NCI-H1436 treated with DMSO at 0.1 percent for 48 hours (cell line): ENCODE data around the gene ZNF554.
"Not testable (repeated sequence)": the region's sequence is repeated elsewhere in the genome, so short reads cannot be mapped to it uniquely, and the experiment has no call there.

ENCODE experiments used
- DNase-seq: peaks from one replicate; lab custom pipeline; 2025; lab: John Stamatoyannopoulos, UW

Gene ZNF554

DNA sequence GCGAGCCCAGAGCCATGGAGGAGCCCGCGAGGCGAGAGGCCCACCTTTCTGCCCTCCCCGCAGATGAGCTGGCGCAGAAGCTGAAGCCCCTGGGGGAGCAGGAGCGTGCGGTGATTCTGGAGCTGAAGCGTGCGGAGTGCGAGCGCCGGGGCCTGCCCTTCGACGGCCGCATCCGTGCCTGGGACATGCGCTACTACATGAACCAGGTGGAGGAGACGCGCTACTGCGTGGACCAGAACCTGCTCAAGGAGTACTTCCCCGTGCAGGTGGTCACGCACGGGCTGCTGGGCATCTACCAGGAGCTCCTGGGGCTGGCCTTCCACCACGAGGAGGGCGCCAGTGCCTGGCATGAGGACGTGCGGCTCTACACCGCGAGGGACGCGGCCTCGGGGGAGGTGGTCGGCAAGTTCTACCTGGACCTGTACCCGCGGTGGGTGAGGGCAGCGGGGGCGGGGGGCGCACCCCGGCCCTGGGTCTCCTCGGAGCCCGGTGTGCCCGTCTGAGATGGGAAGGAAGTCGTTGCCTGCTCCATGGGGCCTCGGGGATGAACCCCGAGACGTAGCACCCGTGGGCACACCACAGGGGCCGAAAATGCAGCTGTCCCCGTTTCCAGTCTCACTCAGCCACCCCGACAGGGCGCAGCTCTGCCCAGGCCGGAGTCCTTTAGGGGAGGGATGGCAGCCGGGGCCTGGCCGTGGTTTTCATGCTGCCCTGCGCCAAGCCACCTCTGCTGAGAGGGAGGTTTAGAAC, 12.1 kb upstream of the ZNF554 start:
- no peak for DNase-seq

DNA sequence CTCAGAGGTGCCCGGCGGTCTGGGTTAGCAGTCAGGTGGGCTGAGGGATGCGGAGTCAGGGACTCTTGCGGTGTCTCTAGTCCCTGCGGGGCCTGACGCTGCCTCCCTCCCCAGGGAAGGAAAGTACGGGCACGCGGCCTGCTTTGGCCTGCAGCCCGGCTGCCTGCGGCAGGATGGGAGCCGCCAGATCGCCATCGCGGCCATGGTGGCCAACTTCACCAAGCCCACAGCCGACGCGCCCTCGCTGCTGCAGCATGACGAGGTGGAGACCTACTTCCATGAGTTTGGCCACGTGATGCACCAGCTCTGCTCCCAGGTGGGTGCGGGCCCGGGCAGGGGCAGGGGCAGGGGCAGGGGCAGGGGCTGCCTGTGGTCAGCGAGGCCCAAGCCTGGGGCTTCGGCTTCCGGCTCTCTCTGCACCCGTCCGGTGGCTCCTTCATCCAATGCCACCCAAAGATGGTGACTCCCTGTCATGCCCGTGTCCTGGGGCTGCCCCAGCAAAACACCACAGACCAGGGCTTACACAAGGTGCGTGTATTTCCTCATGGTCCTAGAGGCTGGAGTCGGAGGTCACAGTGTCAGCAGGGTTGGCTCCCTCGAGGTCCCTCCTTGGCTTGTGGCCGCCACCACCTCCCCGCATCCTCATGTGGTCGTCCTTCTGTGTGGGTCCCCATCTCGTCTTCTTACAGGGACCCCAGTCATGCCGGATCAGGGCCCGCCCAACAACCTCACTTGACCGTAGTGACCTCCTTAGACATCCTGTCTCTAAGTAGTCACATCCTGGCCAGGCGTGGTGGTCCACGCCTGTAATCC, 11.3 kb upstream of the ZNF554 start:
- DNase-seq: no peak

GRCh38 chr19:2809387-2810140, 10.1 kb upstream of the ZNF554 start:
- no peak for DNase-seq

DNA sequence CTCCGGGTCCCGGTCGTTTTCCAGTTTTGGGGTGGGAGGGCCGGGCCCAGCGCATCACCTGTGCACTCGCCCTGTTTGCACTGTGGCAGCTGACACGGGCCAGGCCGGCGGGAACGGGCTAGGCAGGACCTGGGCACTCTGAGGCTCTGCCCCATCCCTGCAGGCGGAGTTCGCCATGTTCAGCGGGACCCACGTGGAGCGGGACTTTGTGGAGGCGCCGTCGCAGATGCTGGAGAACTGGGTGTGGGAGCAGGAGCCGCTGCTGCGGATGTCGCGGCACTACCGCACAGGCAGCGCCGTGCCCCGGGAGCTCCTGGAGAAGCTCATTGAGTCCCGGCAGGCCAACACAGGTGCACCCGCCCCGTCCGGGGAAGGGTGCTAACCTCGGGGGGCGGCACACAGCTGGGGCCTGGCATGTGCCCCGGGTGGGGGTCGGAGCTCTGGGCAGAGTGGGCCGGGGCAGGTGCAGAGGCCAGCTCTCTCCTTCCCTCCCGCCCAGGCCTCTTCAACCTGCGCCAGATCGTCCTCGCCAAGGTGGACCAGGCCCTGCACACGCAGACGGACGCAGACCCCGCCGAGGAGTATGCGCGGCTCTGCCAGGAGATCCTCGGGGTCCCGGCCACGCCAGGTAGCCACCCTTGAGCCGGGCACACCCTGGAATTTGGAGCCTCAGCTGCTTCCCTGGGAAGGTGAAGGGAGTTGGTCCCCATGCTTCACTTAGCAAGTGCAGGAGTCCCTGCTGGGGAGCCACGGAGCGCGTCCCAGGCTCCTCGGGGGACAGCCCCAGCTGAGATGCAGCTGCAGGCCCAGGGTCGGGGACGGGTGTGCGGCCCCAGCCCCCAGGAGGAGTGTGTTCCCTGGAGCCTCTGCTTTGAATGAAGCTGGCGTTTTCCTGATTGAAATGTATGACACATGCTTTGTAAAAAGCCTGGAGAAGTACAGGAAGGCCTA, 9.3 kb upstream of the ZNF554 start:
- no peak for DNase-seq

GRCh38 chr19:2811221-2811722, 8.4 kb upstream of the ZNF554 start:
- no peak for DNase-seq

GRCh38 chr19:2811735-2812413, 7.8 kb upstream of the ZNF554 start:
- DNase-seq: no peak

DNA sequence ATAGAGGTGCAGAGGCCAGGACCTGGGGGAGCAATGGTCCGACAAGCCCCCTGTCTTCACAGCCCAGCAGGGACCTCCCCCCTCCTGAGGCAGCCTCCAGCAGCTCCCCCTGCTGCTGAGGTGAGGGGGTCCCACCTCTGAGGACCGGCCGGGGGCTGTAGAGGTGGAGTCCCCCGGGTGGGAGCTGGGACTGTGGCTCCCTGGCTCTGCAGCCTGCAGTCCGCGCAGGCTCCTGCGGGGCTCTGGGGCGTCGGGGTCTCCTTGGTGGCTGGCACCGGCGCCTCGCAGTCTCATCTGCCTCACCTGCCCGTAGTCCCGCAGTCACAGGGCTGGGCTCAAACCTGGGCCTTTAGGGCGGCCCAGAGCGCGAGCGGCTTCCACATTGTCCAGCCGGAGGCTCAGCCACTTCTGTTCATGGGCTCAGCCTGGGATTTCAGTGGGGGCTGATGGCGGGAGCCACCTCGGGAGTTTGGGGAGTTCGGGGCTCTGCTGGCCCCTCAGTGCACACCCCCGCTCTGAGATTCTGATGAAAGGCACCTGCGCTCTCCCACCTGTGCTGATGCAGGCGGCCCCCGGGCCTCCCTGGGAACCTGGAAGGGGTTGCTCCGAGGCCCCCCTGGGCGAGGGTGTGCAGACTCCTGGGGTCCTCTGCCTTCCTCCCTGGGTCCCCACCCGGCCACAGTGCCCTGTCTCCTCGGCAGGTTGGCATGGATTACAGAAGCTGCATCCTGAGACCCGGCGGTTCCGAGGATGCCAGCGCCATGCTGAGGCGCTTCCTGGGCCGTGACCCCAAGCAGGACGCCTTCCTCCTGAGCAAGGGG, 7.0 kb upstream of the ZNF554 start:
- DNase-seq: no peak

DNA sequence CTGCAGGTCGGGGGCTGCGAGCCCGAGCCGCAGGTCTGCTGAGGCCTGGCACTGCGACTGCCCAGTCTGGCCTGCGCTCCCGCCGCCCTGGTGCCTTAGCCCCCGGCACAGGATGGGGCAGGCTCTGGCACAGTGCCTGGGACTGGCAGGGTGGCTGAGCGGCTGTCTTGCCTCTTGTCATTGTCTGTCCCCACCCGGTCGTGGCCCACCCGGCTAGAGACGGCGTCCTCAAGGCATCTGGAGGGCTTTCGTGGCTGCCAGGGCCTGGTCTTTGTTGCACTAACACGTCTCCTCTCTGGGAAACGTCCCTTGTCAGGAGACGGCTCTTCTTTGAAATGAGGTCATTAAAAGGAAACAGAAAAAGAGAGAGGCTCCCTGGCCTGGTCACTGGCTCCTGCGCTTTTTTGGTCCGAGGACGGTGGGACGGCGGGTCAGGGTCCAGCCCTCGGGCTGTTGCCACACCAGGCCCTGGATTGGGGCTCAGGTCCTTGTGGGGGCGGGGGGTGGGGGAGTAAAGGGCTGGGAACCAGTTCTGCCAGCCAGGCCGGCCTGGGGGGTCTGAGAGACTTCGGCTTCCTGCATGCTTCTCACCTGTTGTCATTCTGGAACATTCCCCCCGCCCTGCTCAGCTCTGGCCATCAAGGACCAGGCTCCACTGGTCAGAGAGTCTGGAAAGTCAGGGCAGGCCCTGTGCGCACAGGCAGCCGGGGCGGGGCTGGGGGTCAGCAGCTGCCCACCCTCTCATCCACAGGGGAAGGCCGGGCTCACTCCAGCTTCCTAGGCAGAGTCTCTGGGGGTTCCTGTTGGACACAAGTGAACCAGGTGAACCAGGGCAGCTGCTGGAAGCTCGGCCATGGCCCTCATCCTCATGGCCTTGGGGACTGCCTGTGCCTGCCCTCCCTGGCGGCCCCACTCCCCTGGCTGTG, 6.2 kb upstream of the ZNF554 start:
- no peak for DNase-seq

- no peak for DNase-seq
These were observed 5.2 kb upstream of the ZNF554 start for GRCh38 chr19:2814426-2814825.

DNA sequence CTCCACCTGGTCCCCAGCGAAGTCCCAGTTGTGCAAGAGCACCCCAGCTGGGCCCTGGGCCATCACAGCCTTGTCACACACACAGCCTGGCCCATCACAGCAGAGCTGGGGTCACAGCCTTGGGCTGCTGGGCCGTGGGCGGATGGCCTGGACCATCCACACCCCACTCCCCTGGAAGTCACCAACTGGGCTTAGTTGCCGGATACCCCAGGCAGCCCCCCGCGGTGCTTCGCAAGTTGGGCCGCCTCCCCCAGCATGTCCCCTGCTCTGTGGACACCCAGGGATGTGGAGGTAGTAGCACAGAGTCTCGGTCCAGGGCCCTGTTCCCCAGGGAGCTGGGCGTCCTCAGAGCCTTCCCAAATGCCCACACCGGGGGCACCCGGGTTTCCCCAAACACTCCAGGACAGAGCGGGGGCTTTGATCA, 4.5 kb upstream of the ZNF554 start:
- no peak for DNase-seq

DNA sequence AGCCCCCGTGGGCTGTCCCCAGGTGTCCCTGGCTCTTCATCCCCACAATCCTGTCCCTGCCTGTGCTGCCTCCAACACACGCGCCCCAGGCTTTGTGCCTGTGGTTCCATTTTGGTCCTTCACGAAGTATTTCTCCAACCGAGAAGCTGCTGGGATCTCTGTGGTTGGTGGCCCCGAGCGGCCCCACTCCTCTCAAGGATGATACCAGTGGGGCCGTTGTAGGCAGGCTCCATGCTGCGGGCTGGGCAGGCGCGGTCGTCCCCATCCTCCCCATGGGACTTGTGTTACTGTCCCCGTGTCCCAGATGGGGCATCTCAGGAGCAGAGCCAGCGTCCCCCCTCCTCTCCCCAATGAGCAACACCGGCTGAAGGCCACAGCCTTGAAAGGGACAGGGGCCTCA, 3.7 kb upstream of the ZNF554 start:
- DNase-seq: no peak

DNA sequence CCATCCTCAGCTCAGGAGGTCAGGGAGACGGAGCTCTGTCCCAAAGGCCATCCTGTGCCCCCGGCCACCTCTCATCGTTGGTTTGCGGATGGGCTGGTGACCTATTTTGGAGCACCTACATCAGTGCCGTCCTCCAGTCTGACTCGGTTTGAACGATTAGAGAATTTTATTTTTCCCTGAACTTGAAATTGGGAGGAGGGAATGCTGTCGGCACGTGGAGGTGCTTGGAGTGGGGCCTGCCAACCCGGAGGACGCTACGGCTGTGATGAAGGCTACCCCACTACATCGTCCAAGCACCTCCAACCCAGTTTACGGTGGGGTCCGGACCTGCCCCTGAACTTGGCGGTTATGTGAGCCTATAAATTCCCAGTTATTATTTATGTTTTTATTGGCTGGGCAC, 3.0 kb upstream of the ZNF554 start:
- no peak for DNase-seq

- DNase-seq: not testable (repeated sequence)
These were observed 2.3 kb upstream of the ZNF554 start for GRCh38 chr19:2817237-2817829.

GRCh38 chr19:2820112-2820702, 539 bp downstream of the ZNF554 start:
- no peak for DNase-seq

DNA sequence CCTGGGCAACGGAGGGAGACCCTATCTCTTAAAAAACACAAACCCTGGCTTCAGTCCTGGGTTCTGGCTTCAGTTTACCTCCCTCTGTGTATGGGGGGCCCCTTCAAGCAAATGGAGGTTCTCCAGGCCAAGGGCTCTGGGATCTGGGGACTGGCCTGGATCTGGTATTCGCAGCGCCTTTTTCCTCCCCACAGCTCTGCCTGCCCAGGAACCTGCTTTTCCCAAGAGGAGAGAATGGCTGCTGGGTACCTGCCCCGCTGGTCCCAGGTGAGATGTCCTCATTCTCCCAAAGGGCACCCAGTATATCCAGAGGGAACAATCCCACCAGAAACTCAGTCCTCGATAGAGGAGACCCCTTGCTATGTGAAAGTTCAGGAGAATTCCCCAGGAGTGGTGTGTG, 3.2 kb downstream of the ZNF554 start:
- no peak for DNase-seq

DNA sequence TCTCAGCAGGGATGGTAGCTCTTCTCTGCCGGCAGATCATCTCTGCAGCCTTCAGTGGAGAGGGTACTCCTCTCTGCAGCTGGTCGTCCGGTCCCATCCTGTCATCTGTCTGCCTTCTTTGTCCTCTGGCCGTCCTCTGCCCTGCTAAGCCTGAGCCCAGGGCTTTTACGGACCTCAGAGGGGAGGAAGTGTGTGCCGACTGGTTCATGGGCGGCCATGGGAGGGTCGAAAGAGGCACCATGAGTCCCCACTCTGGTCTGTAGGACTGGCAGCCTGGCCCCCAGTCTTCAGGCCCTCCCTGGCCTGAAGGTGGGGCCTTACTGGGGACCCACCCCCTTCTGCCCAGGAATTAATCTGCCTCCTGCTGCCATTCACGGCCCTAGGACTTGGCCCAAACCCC, 4.0 kb downstream of the ZNF554 start:
- no peak for DNase-seq

GRCh38 chr19:2824129-2824528, 4.5 kb downstream of the ZNF554 start:
- no peak for DNase-seq

DNA sequence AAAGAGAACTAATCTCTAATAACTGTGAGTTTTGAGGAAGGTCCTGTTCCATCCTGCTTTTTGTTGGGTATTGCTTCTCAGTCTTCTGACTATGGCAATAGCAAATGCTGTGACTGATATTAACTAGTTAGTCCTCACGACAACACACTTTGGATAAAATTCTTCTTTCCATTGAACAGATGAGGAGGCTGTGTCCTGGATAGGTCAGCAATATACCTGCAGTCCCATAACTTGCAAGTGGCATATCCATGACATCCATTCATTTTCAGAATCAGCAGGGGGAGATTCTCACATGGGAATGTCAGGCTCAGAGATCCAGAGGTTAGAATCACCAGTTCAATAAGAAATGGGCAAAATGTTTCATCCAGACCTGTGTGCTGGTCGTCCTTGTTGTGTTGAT, 7.4 kb downstream of the ZNF554 start:
- no peak for DNase-seq
